Mammary epithelial cell (primary cell): ENCODE measurements around the gene KDM4B.

Experiments used
- CTCF ChIP-seq, 2 donors: IDR thresholded peaks in 1 of 2; conservative IDR thresholded peaks in 1 of 2; 2 replicates each; pipeline ENCODE4 v1.5.1; 2011 to 2012; ENCODE audit warnings: inconsistent platforms in 2 of 2, low read length in 2 of 2, mild to moderate bottlenecking in 2 of 2, control low read depth in 1 of 2, low read depth in 1 of 2; ENCODE audit not compliant: insufficient read depth in 1 of 2; ENCODE audit errors: extremely low read depth in 1 of 2
- EZH2 ChIP-seq: IDR thresholded peaks from 2 replicates; pipeline ENCODE4 v1.6.1; 2012; ENCODE audit warnings: low read length, inconsistent platforms, borderline replicate concordance

GRCh38 chr19:4986471-4986891, 17.6 kb downstream of the KDM4B start:
- TF ChIP-seq CTCF (conservative IDR thresholded peaks at IDR 0.05 in 1 of 2, IDR thresholded peaks at IDR 0.05 in 1 of 2; ENCODE audit: extremely low read depth in 1 of 2, insufficient read depth in 1 of 2, low read depth in 1 of 2, low read length in 2 of 2) = no peak
- no peak for TF ChIP-seq EZH2
